Loucy (cell line): ENCODE measurements around the gene PKP3.

Source experiments
- EZH2phosphoT487 ChIP-seq: fragments of 200-600 bp; IDR thresholded peaks from 2 replicates; pipeline ENCODE4 v1.6.1; 2018; ENCODE audit warnings: antibody characterized with exemption, mild to moderate bottlenecking, moderate library complexity, borderline replicate concordance
- TF ChIP-seq, protein P1 (sequence below): fragments of 200-600 bp; sonication (generic); conservative IDR thresholded peaks from 2 replicates; pipeline ENCODE4 v1.5.1; 2014; ENCODE audit warnings: mild to moderate bottlenecking, antibody characterized with exemption, low read length

DNA sequence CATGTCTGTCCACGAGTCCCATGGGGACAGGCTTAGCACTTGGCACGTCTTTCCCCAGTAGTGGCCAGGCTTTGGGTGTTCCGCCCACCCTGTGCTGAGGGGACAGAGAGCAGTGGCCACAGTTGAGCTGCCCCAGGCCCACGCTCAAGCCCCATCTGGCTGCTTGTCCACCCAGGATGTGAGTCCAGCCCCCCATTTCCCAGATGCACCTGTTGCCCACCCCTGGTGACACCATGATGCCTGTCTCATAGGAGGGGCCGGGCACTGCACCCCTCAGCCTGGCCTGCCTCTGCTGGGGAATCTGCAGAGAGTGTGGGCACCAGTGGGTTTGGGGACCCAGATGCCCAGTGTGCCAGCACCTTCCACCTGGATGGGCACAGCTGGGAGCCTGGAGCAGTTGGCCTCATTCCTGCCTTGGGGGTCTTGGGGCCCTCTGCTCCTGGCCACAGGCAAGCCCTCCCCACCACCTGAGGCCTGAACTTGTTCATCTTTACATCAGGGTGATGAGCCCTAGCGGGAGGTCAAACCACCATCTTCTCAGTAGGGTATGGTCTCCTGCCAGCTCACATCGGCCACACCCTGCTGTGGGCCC lies 15.1 kb downstream of the PKP3 start:
- TF ChIP-seq, protein P1, sequence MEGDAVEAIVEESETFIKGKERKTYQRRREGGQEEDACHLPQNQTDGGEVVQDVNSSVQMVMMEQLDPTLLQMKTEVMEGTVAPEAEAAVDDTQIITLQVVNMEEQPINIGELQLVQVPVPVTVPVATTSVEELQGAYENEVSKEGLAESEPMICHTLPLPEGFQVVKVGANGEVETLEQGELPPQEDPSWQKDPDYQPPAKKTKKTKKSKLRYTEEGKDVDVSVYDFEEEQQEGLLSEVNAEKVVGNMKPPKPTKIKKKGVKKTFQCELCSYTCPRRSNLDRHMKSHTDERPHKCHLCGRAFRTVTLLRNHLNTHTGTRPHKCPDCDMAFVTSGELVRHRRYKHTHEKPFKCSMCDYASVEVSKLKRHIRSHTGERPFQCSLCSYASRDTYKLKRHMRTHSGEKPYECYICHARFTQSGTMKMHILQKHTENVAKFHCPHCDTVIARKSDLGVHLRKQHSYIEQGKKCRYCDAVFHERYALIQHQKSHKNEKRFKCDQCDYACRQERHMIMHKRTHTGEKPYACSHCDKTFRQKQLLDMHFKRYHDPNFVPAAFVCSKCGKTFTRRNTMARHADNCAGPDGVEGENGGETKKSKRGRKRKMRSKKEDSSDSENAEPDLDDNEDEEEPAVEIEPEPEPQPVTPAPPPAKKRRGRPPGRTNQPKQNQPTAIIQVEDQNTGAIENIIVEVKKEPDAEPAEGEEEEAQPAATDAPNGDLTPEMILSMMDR, result no peak
- TF ChIP-seq EZH2phosphoT487, result no peak
